ENCODE data around the gene PRKN.

PRKN gene

DNA sequence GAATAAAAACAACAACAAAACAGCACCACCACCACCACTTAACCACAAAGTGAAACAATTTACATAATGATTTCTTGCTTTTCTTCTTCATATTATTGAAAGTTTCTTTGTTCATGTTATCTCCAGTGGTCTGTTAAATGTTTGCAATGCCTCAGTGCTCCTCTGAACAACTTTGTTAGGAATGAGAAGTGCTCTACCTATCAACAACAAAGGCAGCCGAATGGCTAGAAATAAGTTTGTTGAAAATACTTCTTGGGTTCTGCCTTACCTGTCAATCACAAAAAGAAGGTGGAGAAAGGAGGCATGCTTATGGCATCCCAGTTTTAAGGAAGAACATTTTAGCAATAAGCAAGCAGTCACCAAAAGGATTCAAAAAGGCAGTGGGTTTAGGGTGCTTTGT lies 490.2 kb downstream of the PRKN start:
- DNase-seq (ENCODE audit: low read depth), result no peak
- H3K4me3 ChIP-seq (ENCODE audit: low read length), result no peak overlapping the region
- TF ChIP-seq, protein P1, sequence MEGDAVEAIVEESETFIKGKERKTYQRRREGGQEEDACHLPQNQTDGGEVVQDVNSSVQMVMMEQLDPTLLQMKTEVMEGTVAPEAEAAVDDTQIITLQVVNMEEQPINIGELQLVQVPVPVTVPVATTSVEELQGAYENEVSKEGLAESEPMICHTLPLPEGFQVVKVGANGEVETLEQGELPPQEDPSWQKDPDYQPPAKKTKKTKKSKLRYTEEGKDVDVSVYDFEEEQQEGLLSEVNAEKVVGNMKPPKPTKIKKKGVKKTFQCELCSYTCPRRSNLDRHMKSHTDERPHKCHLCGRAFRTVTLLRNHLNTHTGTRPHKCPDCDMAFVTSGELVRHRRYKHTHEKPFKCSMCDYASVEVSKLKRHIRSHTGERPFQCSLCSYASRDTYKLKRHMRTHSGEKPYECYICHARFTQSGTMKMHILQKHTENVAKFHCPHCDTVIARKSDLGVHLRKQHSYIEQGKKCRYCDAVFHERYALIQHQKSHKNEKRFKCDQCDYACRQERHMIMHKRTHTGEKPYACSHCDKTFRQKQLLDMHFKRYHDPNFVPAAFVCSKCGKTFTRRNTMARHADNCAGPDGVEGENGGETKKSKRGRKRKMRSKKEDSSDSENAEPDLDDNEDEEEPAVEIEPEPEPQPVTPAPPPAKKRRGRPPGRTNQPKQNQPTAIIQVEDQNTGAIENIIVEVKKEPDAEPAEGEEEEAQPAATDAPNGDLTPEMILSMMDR (IDR thresholded peaks at IDR 0.05; ENCODE audit: insufficient read depth, low read depth, low read length, missing control alignments), result no peak

DNA sequence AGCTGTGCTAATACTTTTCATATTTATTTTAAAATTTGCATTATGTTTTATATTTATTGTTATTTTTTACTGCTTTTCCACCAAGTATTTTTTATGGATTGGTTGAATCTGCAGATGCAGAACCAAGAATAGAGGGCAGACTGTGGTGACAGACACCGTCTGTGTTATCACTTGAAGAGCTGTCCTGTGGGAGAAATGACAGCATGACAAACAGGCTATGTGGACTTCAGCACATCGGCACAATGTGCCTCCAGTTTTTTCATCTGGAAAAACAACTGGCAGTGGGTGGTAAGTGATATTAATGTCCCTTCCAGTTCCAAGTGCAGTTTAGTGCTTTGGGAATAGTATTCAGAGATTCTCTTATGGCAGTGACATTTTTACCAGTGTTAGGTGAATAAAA lies 492.9 kb downstream of the PRKN start:
- TF ChIP-seq, protein P1 (IDR thresholded peaks at IDR 0.05; ENCODE audit: insufficient read depth, low read depth, low read length, missing control alignments), result no peak
- DNase-seq (ENCODE audit: low read depth), result no peak
- H3K4me3 ChIP-seq (ENCODE audit: low read length), result no peak overlapping the region

DNA sequence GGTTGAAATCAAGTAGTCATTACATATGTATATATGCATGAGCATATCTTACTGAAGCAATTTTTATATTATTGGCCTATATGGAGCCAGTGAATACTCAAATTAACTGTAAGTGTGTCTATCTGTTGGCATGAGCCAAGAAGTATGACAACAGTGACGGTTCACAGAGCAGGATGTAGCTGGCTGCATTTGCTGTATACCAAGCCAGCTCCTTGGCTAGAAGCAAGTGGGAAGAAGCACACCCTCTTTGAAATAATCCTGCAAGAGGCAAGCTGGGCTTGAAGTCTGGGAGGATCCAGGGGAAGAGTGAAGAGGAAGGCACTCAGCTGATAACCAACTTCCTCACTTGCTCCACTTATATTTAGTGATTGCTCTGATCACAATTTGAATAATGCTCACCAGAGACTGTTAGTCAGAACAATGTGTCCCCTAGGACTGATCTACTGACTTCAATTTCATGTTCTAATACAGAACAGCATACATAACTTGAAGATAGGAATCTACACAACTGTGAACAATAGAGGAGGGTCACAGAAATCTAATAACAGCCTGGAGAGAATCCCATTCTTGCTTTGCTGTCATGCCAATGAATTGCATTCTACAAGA lies 497.3 kb downstream of the PRKN start:
- TF ChIP-seq, protein P1 (IDR thresholded peaks at IDR 0.05; ENCODE audit: insufficient read depth, low read depth, low read length, missing control alignments), result no peak
- no peak for DNase-seq (ENCODE audit: low read depth)
- H3K4me3 ChIP-seq (ENCODE audit: low read length), result no peak overlapping the region

DNA sequence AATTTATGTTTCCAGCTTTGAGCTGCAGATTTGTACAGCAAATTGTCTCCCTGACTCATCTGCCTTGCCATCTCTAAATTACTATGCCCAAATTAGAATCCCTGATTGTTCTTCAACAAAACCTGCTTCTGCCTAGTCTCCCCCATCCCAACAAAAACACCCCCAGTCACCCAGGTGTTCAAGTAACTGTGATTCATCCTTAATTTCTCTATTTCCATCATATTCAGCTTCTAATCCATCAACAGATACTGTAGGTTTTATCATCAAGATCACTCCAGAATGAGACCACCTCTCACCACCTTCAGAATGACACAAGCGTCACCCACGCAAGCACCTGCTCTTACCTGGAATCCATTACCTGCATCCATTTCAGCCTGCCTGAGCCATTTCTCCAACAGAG lies 498.5 kb downstream of the PRKN start:
- H3K4me3 ChIP-seq (ENCODE audit: low read length), result no peak overlapping the region
- TF ChIP-seq, protein P1 (IDR thresholded peaks at IDR 0.05; ENCODE audit: insufficient read depth, low read depth, low read length, missing control alignments), result no peak
- DNase-seq (ENCODE audit: low read depth), result no peak

DNA sequence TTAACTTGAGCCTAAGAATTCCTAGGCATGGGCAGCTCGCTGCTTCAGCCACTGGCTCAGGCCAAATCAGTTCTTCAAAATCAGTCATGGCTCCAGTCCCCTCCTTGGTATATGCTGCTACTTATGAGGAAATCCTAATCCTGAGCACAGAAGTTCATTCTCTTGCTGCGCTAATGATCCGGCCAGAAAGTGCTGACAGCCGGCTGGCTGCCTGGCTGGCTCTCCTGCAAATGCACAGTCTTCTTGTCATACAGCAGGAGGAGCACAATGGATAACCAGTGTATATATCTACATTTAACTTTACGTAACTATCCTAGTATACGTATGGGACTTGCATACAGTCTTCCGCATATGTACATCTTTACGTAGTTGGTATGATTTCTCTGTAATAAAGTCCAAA lies 500.8 kb downstream of the PRKN start:
- TF ChIP-seq, protein P1 (IDR thresholded peaks at IDR 0.05; ENCODE audit: insufficient read depth, low read depth, low read length, missing control alignments), result no peak
- no peak overlapping the region for H3K4me3 ChIP-seq (ENCODE audit: low read length)
- no peak for DNase-seq (ENCODE audit: low read depth)

DNA sequence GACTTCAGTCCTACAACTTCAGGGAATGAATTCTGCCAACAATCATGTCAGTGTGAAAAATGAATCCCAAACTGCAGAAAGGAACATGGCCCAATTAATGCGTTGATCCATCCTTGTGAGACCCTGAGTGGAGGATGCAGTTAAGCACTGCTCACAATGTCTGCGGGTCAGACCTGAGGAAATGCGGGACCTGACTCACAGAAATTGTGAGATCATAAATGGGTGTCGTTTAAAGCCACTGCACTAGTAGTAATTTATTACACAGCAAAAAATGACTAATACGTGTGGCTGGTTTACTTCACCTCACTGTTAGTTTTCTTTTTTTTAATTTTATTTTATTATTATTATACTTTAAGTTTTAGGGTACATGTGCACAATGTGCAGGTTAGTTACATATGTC lies 505.0 kb downstream of the PRKN start:
- TF ChIP-seq, protein P1 (IDR thresholded peaks at IDR 0.05; ENCODE audit: insufficient read depth, low read depth, low read length, missing control alignments), result no peak
- H3K4me3 ChIP-seq (ENCODE audit: low read length), result no peak overlapping the region
- DNase-seq (ENCODE audit: low read depth), result no peak

DNA sequence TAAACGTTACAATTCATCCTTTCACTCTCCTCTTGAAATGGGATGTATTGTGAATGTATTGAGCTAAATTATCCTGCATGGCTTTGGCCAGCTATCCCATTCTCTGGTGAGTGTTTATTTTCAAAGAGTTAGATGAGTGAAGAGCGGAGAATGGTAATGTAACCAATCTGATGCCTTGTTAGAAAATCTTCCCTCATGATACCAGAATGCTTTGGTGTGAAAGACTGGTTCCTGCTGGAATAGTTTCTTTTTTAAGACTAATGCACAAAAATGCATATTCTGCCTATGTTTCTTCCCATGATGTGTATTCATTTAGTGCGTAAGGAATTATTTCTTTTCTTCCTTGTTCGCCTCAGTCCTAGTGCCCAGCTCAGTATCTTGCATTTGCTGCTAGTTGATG lies 506.7 kb downstream of the PRKN start:
- TF ChIP-seq, protein P1 (IDR thresholded peaks at IDR 0.05; ENCODE audit: insufficient read depth, low read depth, low read length, missing control alignments), result no peak
- no peak for DNase-seq (ENCODE audit: low read depth)

More for the DNA sequence above, 506.7 kb downstream of the PRKN start:
- H3K4me3 ChIP-seq (ENCODE audit: low read length), result no peak overlapping the region

Data from epithelial cell of esophagus (primary cell).